GM12892 (cell line): Measurements from ENCODE around the gene REEP5.

Experiments
- POLR2AphosphoS5 ChIP-seq: IDR thresholded peaks from 2 replicates; pipeline ENCODE4 v1.6.1; 2011; ENCODE audit warnings: low read depth, low read length, control low read depth
- TAF1 ChIP-seq: IDR thresholded peaks from 2 replicates; pipeline ENCODE4 v1.6.1; 2011; ENCODE audit warnings: low read depth, mild to moderate bottlenecking, control low read depth, low read length, borderline replicate concordance

DNA sequence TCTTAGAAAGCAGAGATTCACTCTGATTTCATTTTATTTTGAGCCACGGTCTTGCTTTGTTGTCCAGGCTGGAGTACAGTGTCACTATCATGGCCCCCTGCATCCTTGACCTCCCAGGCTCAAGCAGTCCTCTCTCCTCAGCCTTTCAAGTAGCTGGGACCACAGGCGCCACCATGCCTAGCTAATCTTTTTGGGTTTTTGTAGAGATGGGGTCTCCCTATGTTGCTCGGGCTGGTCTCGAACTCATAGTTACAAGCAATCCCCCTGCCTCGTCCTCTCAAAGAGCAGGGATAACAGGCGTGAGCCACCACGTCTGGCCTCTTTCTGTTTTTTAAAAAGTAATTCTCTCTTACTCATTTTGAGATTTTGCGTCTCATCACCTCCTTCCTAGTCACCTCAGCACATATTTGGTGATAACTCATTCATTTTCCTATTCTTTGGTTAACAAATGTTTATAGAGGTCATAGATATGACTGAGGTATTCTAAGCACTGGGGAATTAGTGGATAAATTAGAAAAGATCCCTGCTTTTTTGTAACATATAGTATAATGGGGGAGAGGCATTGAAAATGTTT lies 43.8 kb upstream of the REEP5 start:
- TF ChIP-seq TAF1 (no peak), POLR2AphosphoS5 (no peak)
